RWPE2 (cell line): Measurements from ENCODE around the gene DUSP2.
A peak's percentile ranks its signal among the peaks of the same experiment; 100 is the strongest.
"Not testable (repeated sequence)": the region's sequence is repeated elsewhere in the genome, so short reads cannot be mapped to it uniquely, and the experiment has no call there.

Experiments used
- ATAC-seq: fragments of 200-7000 bp; cut with Tn5 transposase; 3 replicates; pipeline ENCODE4 v1.9.1; 2021; ENCODE audit warnings: low read depth
- DNase-seq: peaks from one replicate; pipeline ENCODE4 v3.0.0-alpha.2; 2020; ENCODE audit warnings: low spot score
- H3K27ac ChIP-seq: fragments of 450-650 bp; 2 replicates; pipeline ENCODE4 v1.5.1; 2017; ENCODE audit warnings: mild to moderate bottlenecking; ENCODE audit not compliant: poor library complexity, severe bottlenecking
- H3K27me3 ChIP-seq: fragments of 250-450 bp; sonication (Bioruptor Pico); 2 replicates; pipeline ENCODE4 v1.5.1; 2021; ENCODE audit warnings: mild to moderate bottlenecking, moderate library complexity; ENCODE audit not compliant: insufficient read depth, poor library complexity, severe bottlenecking
- H3K36me3 ChIP-seq: fragments of 250-450 bp; sonication (Bioruptor Pico); 2 replicates; pipeline ENCODE4 v1.5.1; 2020; ENCODE audit warnings: low read depth, mild to moderate bottlenecking, moderate library complexity
- H3K4me1 ChIP-seq: fragments of 250-450 bp; sonication (Bioruptor Pico); 2 replicates; pipeline ENCODE4 v1.5.1; 2021; ENCODE audit warnings: mild to moderate bottlenecking, moderate library complexity; ENCODE audit not compliant: insufficient read depth, poor library complexity, severe bottlenecking
- H3K4me3 ChIP-seq: fragments of 250-450 bp; sonication (Bioruptor Pico); 2 replicates; pipeline ENCODE4 v1.5.1; 2021; ENCODE audit warnings: mild to moderate bottlenecking, moderate library complexity; ENCODE audit not compliant: severe bottlenecking
- H3K9me3 ChIP-seq: fragments of 250-450 bp; sonication (Bioruptor Pico); 2 replicates; pipeline ENCODE4 v1.5.1; 2021; ENCODE audit warnings: mild to moderate bottlenecking, moderate library complexity; ENCODE audit not compliant: severe bottlenecking
- CTCF ChIP-seq: fragments of 450-650 bp; IDR thresholded peaks from one replicate; pipeline ENCODE4 v1.5.1; 2017; ENCODE audit warnings: mild to moderate bottlenecking, moderate library complexity; ENCODE audit not compliant: poor library complexity, severe bottlenecking

Gene DUSP2

GRCh38 chr2:96163768-96164429 is 18.7 kb upstream of the DUSP2 start:
- H3K27ac ChIP-seq: no peak overlapping the region
- H3K36me3 ChIP-seq: no peaks in the 10 kb centered on the region
- H3K4me3 ChIP-seq: no peak overlapping the region
- TF ChIP-seq CTCF: no peak
- no peaks in the 10 kb centered on the region for H3K4me1 ChIP-seq
- no peak for ATAC-seq
- H3K9me3 ChIP-seq: no peaks in the 10 kb centered on the region
- DNase-seq: peak; percentile 34
- no peaks in the 10 kb centered on the region for H3K27me3 ChIP-seq

- Histone ChIP-seq H3K9me3 (no peaks in the 10 kb centered on the region), H3K27me3 (no peaks in the 10 kb centered on the region), H3K4me1 (no peaks in the 10 kb centered on the region), H3K4me3 (no peak overlapping the region), H3K27ac (no peak overlapping the region), H3K36me3 (no peaks in the 10 kb centered on the region)
- DNase-seq: peak; percentile 35
- ATAC-seq: no peak
- no peak for TF ChIP-seq CTCF
Measured at GRCh38 chr2:96163415-96163767, 18.2 kb upstream of the DUSP2 start.

GRCh38 chr2:96161898-96162297 is 16.7 kb upstream of the DUSP2 start:
- TF ChIP-seq CTCF: no peak
- no peaks in the 10 kb centered on the region for H3K36me3 ChIP-seq
- DNase-seq (no peak), ATAC-seq (no peak)
- H3K4me1 ChIP-seq: no peaks in the 10 kb centered on the region
- no peaks in the 10 kb centered on the region for H3K9me3 ChIP-seq
- no peak overlapping the region for H3K4me3 ChIP-seq
- no peaks in the 10 kb centered on the region for H3K27me3 ChIP-seq
- H3K27ac ChIP-seq: no peak overlapping the region

GRCh38 chr2:96160366-96160765 is 15.1 kb upstream of the DUSP2 start:
- H3K27ac ChIP-seq, H3K27me3 ChIP-seq, ATAC-seq, H3K9me3 ChIP-seq, DNase-seq, H3K4me1 ChIP-seq, H3K36me3 ChIP-seq, H3K4me3 ChIP-seq: not testable (repeated sequence)

- DNase-seq: peak; percentile 36
- no peak for TF ChIP-seq CTCF
Measured at GRCh38 chr2:96159084-96159830, 14.0 kb upstream of the DUSP2 start.

More at GRCh38 chr2:96159084-96159830, 14.0 kb upstream of the DUSP2 start:
- Histone ChIP-seq H3K27me3 (no peaks in the 10 kb centered on the region), H3K9me3 (no peaks in the 10 kb centered on the region), H3K4me1 (no peaks in the 10 kb centered on the region), H3K27ac (no peak overlapping the region), H3K36me3 (no peaks in the 10 kb centered on the region), H3K4me3 (no peak overlapping the region)
- ATAC-seq: no peak
